Measurements from ENCODE around the gene MIPEP. TPM values are rescaled to one million over a fixed set of nuclear protein-coding genes. Genes with fewer than 3 reads are reported as not detected.

Gene MIPEP
- total and polyA plus RNA-seq, 2 experiments from 2014 or later, result 17.1 to 19.8 TPM

GRCh38 chr13:23820530-23820929 lies 68.7 kb downstream of the MIPEP start:
- H3K4me2 ChIP-seq, result no peak overlapping the region
- no peaks in the 10 kb centered on the region for H3K36me3 ChIP-seq (replicated peaks; ENCODE audit: insufficient read depth, low read depth)
- no peaks in the 10 kb centered on the region for H3K27me3 ChIP-seq
- no peaks in the 10 kb centered on the region for H3K79me2 ChIP-seq
- WGBS (ENCODE audit: low lambda C conversion rate, missing lambda C conversion rate), result 88% methylated on average over 3 of the region's 3 CpGs
- no peak overlapping the region for H3K27ac ChIP-seq
- no peak overlapping the region for H3K4me3 ChIP-seq
- H3K9me2 ChIP-seq (replicated peaks; ENCODE audit: insufficient read depth), result no peaks in the 10 kb centered on the region
- DNase-seq (ENCODE audit: low spot score), result no peak
- H2AFZ ChIP-seq, result no peak overlapping the region
- no peaks in the 10 kb centered on the region for H3K4me1 ChIP-seq (ENCODE audit: insufficient read depth)
- no peaks in the 10 kb centered on the region for H3K9me3 ChIP-seq (ENCODE audit: low read depth)
- no peaks in the 10 kb centered on the region for H4K20me1 ChIP-seq (ENCODE audit: insufficient read depth, poor library complexity, severe bottlenecking)
- TF ChIP-seq CTCF (IDR thresholded peaks at IDR 0.05; ENCODE audit: poor library complexity) (no peak), EZH2 (IDR thresholded peaks at IDR 0.05; ENCODE audit: borderline replicate concordance) (no peak), EZH2phosphoT487 (IDR thresholded peaks at IDR 0.05; ENCODE audit: low read depth, severe bottlenecking, unreplicated experiment) (no peak)

GRCh38 chr13:23817830-23818229 lies 71.4 kb downstream of the MIPEP start:
- H4K20me1 ChIP-seq (ENCODE audit: insufficient read depth, poor library complexity, severe bottlenecking), result no peaks in the 10 kb centered on the region
- no peak overlapping the region for H2AFZ ChIP-seq

GRCh38 chr13:23817136-23817535 lies 72.1 kb downstream of the MIPEP start:
- H3K4me2 ChIP-seq, result no peak overlapping the region
- TF ChIP-seq EZH2 (IDR thresholded peaks at IDR 0.05; ENCODE audit: borderline replicate concordance), result no peak
- H3K27me3 ChIP-seq, result no peaks in the 10 kb centered on the region
- no peaks in the 10 kb centered on the region for H4K20me1 ChIP-seq (ENCODE audit: insufficient read depth, poor library complexity, severe bottlenecking)
- H3K36me3 ChIP-seq (replicated peaks; ENCODE audit: insufficient read depth, low read depth), result no peaks in the 10 kb centered on the region
- H2AFZ ChIP-seq, result no peak overlapping the region
- no peaks in the 10 kb centered on the region for H3K4me1 ChIP-seq (ENCODE audit: insufficient read depth)
- H3K27ac ChIP-seq, result no peak overlapping the region
- no peak overlapping the region for H3K4me3 ChIP-seq
- DNase-seq (ENCODE audit: low spot score), result no peak
- no peaks in the 10 kb centered on the region for H3K9me2 ChIP-seq (replicated peaks; ENCODE audit: insufficient read depth)
- WGBS (ENCODE audit: low lambda C conversion rate, missing lambda C conversion rate), result 91% methylated on average over 2 of the region's 2 CpGs
- H3K9me3 ChIP-seq (ENCODE audit: low read depth), result no peaks in the 10 kb centered on the region
- no peaks in the 10 kb centered on the region for H3K79me2 ChIP-seq

More at GRCh38 chr13:23817830-23818229, 71.4 kb downstream of the MIPEP start:
- Histone ChIP-seq H3K4me1 (ENCODE audit: insufficient read depth) (no peaks in the 10 kb centered on the region), H3K4me3 (no peak overlapping the region), H3K9me3 (ENCODE audit: low read depth) (no peaks in the 10 kb centered on the region), H3K4me2 (no peak overlapping the region), H3K9me2 (replicated peaks; ENCODE audit: insufficient read depth) (no peaks in the 10 kb centered on the region), H3K36me3 (replicated peaks; ENCODE audit: insufficient read depth, low read depth) (no peaks in the 10 kb centered on the region), H3K27ac (no peak overlapping the region), H3K27me3 (no peaks in the 10 kb centered on the region), H3K79me2 (no peaks in the 10 kb centered on the region)
- no peak for DNase-seq (ENCODE audit: low spot score)
- no peak for TF ChIP-seq EZH2phosphoT487 (IDR thresholded peaks at IDR 0.05; ENCODE audit: low read depth, severe bottlenecking, unreplicated experiment)
- TF ChIP-seq CTCF (IDR thresholded peaks at IDR 0.05; ENCODE audit: poor library complexity), result no peak
- no peak for TF ChIP-seq EZH2 (IDR thresholded peaks at IDR 0.05; ENCODE audit: borderline replicate concordance)
- 94% methylated on average over 4 of the region's 4 CpGs for WGBS (ENCODE audit: low lambda C conversion rate, missing lambda C conversion rate)

- Histone ChIP-seq H3K4me2 (no peak overlapping the region), H3K27ac (no peak overlapping the region), H3K9me3 (ENCODE audit: low read depth) (no peaks in the 10 kb centered on the region), H3K27me3 (no peaks in the 10 kb centered on the region), H3K4me1 (ENCODE audit: insufficient read depth) (peaks cover 13% of the 10 kb centered on the region), H3K9me2 (replicated peaks; ENCODE audit: insufficient read depth) (no peaks in the 10 kb centered on the region), H3K79me2 (no peaks in the 10 kb centered on the region), H4K20me1 (ENCODE audit: insufficient read depth, poor library complexity, severe bottlenecking) (no peaks in the 10 kb centered on the region), H2AFZ (no peak overlapping the region), H3K4me3 (no peak overlapping the region), H3K36me3 (replicated peaks; ENCODE audit: insufficient read depth, low read depth) (no peaks in the 10 kb centered on the region)
- TF ChIP-seq EZH2 (IDR thresholded peaks at IDR 0.05; ENCODE audit: borderline replicate concordance) (no peak), EZH2phosphoT487 (IDR thresholded peaks at IDR 0.05; ENCODE audit: low read depth, severe bottlenecking, unreplicated experiment) (no peak), CTCF (IDR thresholded peaks at IDR 0.05; ENCODE audit: poor library complexity) (no peak)
- WGBS (ENCODE audit: low lambda C conversion rate, missing lambda C conversion rate), result 92% methylated on average over 3 of the region's 3 CpGs
- no peak for DNase-seq (ENCODE audit: low spot score)
These were observed 75.6 kb downstream of the MIPEP start for GRCh38 chr13:23813635-23814034.

All from hepatocyte (in vitro differentiated cells).